Stimulated activated CD4-positive, alpha-beta T cell treated with anti-CD3 and anti-CD28 coated beads, Interleukin-2, amount 100 ng/mL, for 24 hours (primary cell): ENCODE results near the gene CENPT.

Experiments used
- DNase-seq, 2 donors: peaks; one replicate each; pipeline ENCODE4 v3.0.0-alpha.2; 2020

CENPT gene, protein sequence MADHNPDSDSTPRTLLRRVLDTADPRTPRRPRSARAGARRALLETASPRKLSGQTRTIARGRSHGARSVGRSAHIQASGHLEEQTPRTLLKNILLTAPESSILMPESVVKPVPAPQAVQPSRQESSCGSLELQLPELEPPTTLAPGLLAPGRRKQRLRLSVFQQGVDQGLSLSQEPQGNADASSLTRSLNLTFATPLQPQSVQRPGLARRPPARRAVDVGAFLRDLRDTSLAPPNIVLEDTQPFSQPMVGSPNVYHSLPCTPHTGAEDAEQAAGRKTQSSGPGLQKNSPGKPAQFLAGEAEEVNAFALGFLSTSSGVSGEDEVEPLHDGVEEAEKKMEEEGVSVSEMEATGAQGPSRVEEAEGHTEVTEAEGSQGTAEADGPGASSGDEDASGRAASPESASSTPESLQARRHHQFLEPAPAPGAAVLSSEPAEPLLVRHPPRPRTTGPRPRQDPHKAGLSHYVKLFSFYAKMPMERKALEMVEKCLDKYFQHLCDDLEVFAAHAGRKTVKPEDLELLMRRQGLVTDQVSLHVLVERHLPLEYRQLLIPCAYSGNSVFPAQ

DNA sequence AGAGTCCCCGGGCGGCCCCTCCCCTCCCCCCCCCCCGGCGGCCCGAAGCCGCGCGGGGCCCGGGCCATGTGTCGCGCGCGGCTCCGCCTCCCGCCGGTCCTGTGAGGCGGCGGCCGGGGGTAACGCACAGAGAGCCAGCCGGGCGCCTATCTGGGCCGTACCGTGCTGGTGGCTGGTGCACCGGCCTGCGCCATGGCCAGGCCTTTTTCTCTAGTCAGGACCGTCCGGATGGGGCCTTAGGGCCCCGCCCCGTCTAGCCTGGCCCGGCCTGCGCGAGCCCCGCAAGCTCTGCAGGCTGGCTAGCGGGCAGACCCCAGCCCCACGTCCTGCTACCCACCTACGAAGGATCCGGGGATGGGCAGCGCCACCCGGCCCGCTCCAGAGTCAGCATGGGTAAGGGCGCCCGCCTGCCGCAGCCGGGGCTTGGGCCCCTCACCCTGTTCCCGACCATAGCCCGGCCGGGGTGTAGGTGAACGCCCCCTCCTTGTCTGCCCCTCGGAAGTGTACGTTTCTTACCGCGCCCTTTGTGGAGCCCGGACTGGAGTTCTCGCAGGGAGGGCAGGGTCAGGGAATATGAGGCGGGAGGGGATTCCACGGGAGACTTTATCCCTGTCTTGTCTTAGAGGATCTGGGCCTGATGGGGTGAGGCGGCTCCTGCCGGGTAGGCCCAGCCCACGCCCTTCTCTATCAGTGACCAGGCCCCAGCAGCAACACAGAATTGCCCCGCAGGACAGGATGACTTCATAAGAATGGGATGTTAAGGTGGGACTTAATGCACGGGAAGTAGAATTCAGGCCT is at the start of gene CENPT:
Gene CENPT, minus strand, starts transcription at position 630 of the 798 bp plus-strand sequence. CDS start 13,834 bp downstream, outside the sequence.
- peak in 1 of 2 donors; percentile 24 for DNase-seq

GRCh38 chr16:67897231-67897630 is 49.7 kb upstream of the CENPT start:
- DNase-seq, result no peak

DNA sequence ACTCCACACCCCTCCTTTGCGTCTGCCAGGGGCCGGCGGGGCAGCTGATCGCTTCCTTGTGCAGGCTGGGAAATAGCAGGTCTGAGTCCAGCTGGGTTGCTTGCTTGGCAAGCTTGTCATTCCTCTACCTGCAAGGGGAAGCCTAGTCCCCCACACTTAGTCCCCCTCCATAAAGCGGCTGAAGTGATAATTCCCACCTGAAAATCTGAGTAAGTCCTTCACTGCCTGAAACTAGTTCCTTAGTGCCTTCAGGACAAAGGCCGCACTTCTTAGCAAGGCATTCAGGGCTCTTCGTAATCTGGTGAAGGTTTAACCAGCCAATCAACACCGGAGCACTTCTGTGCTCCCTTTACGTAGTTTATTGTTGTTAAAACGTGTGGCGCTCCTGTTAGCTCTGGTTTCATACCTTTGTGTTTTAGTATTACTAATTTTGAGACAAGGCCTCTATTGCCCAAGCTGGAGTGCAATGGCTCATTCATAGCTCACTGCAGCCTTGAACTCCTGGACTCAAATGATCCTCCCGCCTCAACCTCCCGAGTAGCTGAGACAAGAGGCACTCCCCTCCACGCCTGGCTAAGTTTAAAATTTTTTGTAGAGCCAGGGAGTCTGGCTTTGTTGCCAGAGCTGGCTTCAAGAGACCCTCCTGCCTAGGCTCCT is 46.4 kb upstream of the CENPT start:
- DNase-seq, result no peak

DNA sequence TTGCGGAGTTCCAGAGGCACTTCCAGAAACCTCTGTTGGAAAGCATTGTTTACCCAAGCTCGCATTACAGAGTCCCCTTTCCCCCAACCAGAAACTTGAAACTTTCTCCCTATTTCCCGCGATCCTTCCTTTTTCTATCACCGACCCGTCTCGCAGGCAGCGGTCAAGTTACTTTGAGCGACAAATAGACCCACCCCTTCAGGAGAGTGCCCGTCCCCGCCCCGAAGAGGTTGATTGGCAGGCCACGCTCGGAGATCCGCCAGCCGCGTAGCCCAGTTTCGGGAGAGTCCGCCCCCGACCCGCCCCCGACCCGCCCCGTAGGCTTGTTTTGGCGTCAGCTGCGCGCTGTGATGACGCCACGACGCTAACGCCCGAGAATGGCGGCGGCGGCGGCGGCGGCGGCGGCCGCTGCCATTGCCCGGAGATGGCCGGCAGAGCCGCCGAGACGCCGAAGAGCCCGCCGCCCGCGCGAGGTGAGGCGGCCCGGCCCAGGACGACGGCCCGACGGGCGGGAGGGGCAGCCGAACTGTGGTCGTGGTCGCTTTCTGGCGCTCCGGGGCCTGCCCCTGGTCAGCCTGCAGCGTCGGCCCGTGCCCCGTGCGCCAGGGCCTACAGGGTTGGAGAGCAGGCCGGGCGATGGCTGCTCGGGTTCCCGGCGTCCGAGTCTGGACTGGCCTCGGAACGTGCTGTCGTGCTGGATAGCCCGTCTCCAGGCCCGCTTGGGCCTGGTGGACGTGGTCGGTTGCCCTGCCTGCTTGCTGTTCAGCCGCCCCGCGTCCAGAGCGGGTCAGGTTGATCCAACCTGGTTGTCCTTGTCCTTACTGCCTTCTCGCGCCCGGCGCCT is 45.6 kb upstream of the CENPT start, which contains the start of gene PSKH1:
Gene PSKH1, plus strand, starts transcription at position 356 of the 844 bp plus-strand sequence. CDS start 15,496 bp downstream, outside the sequence.
- peak; percentile 95 to 96 for DNase-seq

- no peak for DNase-seq
These were observed 44.9 kb upstream of the CENPT start for GRCh38 chr16:67892375-67892774.

GRCh38 chr16:67888331-67888730 is 40.8 kb upstream of the CENPT start:
- no peak for DNase-seq

DNA sequence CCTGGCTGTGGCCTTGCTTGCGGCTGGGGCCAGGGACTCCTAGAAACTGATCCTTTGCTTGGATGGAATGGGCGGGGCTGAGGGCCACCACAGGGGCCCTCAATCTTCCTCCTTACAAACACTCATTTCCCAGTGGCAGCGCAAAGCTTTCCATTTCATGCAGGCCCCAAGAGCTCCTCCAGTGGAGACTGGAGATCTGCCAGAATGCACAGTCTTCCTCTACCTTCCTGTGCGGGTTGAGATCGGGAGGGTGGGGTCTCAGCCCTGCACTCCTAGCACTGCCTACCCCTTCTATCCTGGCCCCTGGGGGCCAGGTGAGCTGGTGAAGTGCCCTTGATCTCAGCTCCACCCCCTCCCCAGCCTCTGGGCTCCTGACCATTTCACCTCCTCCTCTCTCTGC is 38.9 kb upstream of the CENPT start:
- DNase-seq, result no peak

GRCh38 chr16:67885976-67886375 is 38.5 kb upstream of the CENPT start:
- no peak for DNase-seq

DNA sequence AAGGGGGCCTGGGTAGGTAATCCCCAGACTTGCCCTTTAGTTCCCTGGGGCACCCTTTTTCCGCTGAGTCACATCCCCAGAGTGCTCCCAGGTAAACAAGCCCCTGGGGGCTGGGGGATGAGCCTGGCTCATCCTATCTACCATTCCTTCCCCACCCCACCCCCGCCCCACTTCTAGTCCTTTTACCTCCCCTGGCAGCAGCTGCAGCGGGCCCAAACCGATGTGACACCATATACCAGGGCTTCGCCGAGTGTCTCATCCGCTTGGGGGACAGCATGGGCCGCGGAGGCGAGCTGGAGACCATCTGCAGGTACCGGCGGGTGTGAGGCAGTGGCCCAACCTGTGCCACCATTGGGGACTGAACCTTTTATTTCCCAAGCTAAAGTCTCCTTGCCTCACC is 38.1 kb upstream of the CENPT start:
- DNase-seq, result no peak

GRCh38 chr16:67884684-67885083 is 37.2 kb upstream of the CENPT start, which contains the start of gene NRN1L:
NRN1L (plus strand) TSS chr16:67884885; CDS start chr16:67884904, 19 bp downstream.
- no peak for DNase-seq

DNA sequence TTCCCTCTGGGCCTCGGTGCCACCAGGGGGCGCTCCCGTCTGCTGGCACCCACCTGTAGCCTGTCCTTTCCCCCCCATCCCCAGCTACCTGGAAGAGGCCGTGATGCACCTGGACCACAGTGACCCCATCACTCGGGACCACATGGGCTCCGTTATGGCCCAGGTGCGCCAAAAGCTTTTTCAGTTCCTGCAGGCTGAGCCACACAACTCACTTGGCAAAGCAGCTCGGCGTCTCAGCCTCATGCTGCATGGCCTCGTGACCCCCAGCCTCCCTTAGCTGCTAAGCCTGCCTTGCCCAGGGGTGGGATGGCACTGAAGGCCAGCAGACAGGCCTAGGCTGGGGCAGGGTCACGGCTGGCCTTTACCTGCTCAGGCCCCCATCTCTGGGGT is 36.4 kb upstream of the CENPT start:
- peak; percentile 78 to 80 for DNase-seq

GRCh38 chr16:67883146-67883871 is 35.8 kb upstream of the CENPT start:
- no peak for DNase-seq

DNA sequence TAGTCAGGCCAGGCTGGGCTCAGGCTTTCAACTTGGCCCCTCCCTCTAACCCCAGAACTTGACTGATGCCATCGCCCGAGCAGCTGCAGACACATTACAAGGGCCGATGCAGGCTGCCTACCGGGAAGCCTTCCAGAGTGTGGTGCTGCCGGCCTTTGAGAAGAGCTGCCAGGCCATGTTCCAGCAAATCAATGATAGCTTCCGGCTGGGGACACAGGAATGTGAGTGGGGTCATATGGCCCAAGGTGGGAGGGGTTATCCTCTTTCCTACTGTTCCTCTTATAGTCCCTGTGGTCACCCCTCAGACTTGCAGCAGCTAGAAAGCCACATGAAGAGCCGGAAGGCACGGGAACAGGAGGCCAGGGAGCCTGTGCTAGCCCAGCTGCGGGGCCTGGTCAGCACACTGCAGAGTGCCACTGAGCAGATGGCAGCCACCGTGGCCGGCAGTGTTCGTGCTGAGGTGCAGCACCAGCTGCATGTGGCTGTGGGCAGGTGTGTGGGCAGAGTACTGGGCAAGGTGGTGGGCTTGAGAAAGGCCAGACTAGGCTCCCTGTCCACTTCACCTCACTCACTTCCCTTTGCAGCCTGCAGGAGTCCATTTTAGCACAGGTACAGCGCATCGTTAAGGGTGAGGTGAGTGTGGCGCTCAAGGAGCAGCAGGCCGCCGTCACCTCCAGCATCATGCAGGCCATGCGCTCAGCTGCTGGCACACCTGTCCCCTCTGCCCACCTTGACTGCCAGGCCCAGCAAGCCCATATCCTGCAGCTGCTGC is 35.1 kb upstream of the CENPT start:
- no peak for DNase-seq

- DNase-seq, result no peak
These were observed 34.2 kb upstream of the CENPT start for GRCh38 chr16:67881621-67882161.

DNA sequence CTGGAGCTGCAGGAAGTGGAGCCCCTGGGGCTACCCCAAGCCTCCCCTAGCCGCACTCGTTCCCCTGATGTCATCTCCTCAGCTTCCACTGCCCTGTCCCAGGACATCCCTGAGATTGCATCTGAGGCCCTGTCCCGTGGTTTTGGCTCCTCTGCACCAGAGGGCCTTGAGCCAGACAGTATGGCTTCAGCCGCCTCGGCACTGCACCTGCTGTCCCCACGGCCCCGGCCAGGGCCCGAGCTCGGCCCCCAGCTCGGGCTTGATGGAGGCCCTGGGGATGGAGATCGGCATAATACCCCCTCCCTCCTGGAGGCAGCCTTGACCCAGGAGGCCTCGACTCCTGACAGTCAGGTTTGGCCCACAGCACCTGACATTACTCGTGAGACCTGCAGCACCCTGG is 33.1 kb upstream of the CENPT start:
- no peak for DNase-seq

DNA sequence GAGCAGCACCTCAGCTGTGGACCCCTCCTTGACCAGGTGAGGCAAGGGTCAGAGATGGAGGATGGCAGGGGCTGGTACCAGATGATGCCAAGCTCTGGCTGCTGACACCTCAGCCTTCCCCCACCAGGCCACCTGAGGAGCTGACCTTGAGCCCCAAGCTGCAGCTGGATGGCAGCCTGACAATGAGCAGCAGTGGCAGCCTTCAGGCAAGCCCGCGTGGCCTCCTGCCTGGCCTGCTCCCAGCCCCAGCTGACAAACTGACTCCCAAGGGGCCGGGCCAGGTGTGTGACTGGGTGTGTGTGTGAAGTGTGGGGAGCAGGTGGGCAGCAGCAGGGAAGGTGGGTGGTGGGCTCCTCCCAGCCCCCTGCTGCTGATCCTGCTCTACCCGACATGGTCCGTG is 32.4 kb upstream of the CENPT start:
- DNase-seq, result no peak

- DNase-seq, result no peak
These were observed 32.0 kb upstream of the CENPT start for GRCh38 chr16:67879462-67879861.

GRCh38 chr16:67878846-67879245 is 31.4 kb upstream of the CENPT start:
- no peak for DNase-seq

DNA sequence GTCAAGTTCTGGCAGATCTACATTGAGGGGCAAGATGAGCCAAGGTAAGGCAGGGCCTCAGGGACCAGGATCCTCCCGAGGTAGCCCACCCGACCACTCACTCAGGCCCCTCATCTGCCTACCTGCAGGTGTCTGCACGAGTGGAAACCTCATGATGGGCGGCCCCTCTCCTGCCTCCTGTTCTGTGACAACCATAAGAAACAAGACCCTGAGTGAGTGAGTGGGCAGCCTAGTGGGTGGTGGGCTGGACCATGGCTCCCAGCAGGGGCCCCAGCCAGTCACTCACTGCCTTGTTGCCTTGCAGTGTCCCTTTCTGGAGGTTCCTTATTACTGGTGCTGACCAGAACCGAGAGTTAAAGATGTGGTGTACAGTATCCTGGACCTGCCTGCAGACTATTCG is 30.7 kb upstream of the CENPT start:
- DNase-seq, result no peak

DNA sequence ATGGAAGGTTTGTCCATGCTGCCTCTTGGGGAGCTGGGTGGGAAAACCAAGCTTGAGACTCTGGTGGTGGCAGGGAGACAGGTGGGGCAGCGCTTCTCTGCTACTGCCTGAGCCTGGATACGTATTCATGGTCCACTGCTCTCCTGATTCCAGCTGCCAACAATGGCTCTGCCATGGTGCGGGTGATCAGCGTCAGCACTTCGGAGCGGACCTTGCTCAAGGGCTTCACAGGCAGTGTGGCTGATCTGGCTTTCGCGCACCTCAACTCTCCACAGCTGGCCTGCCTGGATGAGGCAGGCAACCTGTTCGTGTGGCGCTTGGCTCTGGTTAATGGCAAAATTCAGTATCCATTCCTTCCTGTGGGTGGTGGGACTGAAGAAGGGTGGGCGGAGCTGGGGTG is 29.6 kb upstream of the CENPT start:
- DNase-seq, result no peak
